HCT116 (cell line): Measurements from ENCODE around the gene MIPEP.

Experiments used
- EZH2 ChIP-seq: fragments of 200-600 bp; sonication (generic); IDR thresholded peaks from 2 replicates; pipeline ENCODE4 v1.6.1; 2017; ENCODE audit warnings: antibody characterized with exemption, mixed run types
- EZH2phosphoT487 ChIP-seq: fragments of 200-600 bp; IDR thresholded peaks from 2 replicates; pipeline ENCODE4 v1.6.1; 2018; ENCODE audit warnings: antibody characterized with exemption, borderline replicate concordance
- FOSL1 ChIP-seq: IDR thresholded peaks from 2 replicates; pipeline ENCODE4 v1.6.1; 2012; ENCODE audit warnings: low read depth
- JUND ChIP-seq: IDR thresholded peaks from 2 replicates; pipeline ENCODE4 v1.6.1; 2012
- POLR2A ChIP-seq: IDR thresholded peaks from 2 replicates; pipeline ENCODE4 v1.7.0; 2011; ENCODE audit warnings: borderline replicate concordance; ENCODE audit not compliant: insufficient read depth, insufficient read length; ENCODE audit errors: extremely low read depth
- POLR2AphosphoS5 ChIP-seq: IDR thresholded peaks from 2 replicates; pipeline ENCODE4 v1.6.1; 2011; ENCODE audit warnings: mild to moderate bottlenecking, low read depth, low read length, moderate library complexity
- SIN3A ChIP-seq: IDR thresholded peaks from 2 replicates; pipeline ENCODE4 v1.6.1; 2012; ENCODE audit warnings: low read depth
- SP1 ChIP-seq: IDR thresholded peaks from 2 replicates; pipeline ENCODE4 v1.6.1; 2012; ENCODE audit warnings: low read depth
- YY1 ChIP-seq: IDR thresholded peaks from 2 replicates; pipeline ENCODE4 v1.6.1; 2011; ENCODE audit warnings: low read length, low read depth, moderate library complexity, mild to moderate bottlenecking; ENCODE audit not compliant: insufficient replicate concordance; ENCODE audit errors: extremely low read depth
- ZNF274 ChIP-seq: fragments of 200-500 bp; sonication (Bioruptor generic); IDR thresholded peaks from 2 replicates; pipeline ENCODE4 v1.6.1; 2014; ENCODE audit warnings: mild to moderate bottlenecking, low read depth, low read length, inconsistent platforms
- TF ChIP-seq, protein P1 (sequence below), 3 experiments: fragments of 200-600 bp in 1 of 3; sonication (generic) in 1 of 3; IDR thresholded peaks in 2 of 3; conservative IDR thresholded peaks in 1 of 3; 2 replicates each; pipeline ENCODE4 v1.5.1; 2012 to 2017; ENCODE audit warnings: low read depth in 2 of 3, low read length in 2 of 3, antibody characterized with exemption in 1 of 3, borderline replicate concordance in 1 of 3, control low read depth in 1 of 3, mild to moderate bottlenecking in 1 of 3, mixed read lengths in 1 of 3, mixed run types in 1 of 3, moderate library complexity in 1 of 3; ENCODE audit not compliant: insufficient read depth in 1 of 3
- TF ChIP-seq, protein P2 (sequence below): IDR thresholded peaks from 2 replicates; pipeline ENCODE4 v1.6.1; 2012
- TF ChIP-seq, protein P3 (sequence below): IDR thresholded peaks from 2 replicates; pipeline ENCODE4 v1.6.1; 2012; ENCODE audit warnings: low read depth

DNA sequence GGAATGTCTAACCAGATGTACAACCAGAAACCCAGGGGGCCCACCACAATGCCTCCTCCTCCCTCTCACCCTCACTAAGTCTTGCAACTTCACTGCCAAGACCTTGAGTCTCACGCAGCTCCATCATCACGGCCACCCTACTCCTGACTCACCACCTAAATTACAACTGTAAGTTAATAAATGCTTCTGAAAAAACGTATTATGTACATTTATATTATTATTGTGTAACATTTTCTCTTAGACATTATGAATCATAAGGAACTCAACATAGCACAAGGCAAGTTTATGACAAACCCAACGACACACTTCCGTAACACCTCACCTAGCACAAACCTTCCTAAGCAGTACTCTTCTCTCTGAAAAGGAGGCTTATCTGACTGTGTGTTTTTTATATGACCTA is 20.7 kb downstream of the MIPEP start:
- no peak for TF ChIP-seq SP1
- TF ChIP-seq, protein P1, sequence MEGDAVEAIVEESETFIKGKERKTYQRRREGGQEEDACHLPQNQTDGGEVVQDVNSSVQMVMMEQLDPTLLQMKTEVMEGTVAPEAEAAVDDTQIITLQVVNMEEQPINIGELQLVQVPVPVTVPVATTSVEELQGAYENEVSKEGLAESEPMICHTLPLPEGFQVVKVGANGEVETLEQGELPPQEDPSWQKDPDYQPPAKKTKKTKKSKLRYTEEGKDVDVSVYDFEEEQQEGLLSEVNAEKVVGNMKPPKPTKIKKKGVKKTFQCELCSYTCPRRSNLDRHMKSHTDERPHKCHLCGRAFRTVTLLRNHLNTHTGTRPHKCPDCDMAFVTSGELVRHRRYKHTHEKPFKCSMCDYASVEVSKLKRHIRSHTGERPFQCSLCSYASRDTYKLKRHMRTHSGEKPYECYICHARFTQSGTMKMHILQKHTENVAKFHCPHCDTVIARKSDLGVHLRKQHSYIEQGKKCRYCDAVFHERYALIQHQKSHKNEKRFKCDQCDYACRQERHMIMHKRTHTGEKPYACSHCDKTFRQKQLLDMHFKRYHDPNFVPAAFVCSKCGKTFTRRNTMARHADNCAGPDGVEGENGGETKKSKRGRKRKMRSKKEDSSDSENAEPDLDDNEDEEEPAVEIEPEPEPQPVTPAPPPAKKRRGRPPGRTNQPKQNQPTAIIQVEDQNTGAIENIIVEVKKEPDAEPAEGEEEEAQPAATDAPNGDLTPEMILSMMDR (IDR thresholded peaks at IDR 0.05 in 2 of 3, conservative IDR thresholded peaks at IDR 0.05 in 1 of 3; ENCODE audit: borderline replicate concordance in 1 of 3, insufficient read depth in 1 of 3, low read depth in 2 of 3, low read length in 2 of 3), result no peak
- no peak for TF ChIP-seq POLR2A
- TF ChIP-seq EZH2, result no peak
- TF ChIP-seq ZNF274, result no peak
- TF ChIP-seq EZH2phosphoT487, result no peak
- TF ChIP-seq, protein P2, sequence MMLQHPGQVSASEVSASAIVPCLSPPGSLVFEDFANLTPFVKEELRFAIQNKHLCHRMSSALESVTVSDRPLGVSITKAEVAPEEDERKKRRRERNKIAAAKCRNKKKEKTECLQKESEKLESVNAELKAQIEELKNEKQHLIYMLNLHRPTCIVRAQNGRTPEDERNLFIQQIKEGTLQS, result no peak
- TF ChIP-seq POLR2AphosphoS5, result no peak
- TF ChIP-seq, protein P3, sequence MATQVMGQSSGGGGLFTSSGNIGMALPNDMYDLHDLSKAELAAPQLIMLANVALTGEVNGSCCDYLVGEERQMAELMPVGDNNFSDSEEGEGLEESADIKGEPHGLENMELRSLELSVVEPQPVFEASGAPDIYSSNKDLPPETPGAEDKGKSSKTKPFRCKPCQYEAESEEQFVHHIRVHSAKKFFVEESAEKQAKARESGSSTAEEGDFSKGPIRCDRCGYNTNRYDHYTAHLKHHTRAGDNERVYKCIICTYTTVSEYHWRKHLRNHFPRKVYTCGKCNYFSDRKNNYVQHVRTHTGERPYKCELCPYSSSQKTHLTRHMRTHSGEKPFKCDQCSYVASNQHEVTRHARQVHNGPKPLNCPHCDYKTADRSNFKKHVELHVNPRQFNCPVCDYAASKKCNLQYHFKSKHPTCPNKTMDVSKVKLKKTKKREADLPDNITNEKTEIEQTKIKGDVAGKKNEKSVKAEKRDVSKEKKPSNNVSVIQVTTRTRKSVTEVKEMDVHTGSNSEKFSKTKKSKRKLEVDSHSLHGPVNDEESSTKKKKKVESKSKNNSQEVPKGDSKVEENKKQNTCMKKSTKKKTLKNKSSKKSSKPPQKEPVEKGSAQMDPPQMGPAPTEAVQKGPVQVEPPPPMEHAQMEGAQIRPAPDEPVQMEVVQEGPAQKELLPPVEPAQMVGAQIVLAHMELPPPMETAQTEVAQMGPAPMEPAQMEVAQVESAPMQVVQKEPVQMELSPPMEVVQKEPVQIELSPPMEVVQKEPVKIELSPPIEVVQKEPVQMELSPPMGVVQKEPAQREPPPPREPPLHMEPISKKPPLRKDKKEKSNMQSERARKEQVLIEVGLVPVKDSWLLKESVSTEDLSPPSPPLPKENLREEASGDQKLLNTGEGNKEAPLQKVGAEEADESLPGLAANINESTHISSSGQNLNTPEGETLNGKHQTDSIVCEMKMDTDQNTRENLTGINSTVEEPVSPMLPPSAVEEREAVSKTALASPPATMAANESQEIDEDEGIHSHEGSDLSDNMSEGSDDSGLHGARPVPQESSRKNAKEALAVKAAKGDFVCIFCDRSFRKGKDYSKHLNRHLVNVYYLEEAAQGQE, result no peak
- no peak for TF ChIP-seq YY1
- TF ChIP-seq JUND, result no peak
- no peak for TF ChIP-seq SIN3A
- TF ChIP-seq FOSL1, result no peak
